ENCODE results near the gene MDFI. TPM values are rescaled to one million over a fixed set of nuclear protein-coding genes. Genes with fewer than 3 reads are reported as not detected.

Gene MDFI
- polyA plus RNA-seq, 1 donor, result 57.0 TPM

Other genes with a start within 250 kb of the MDFI start
- 20.8 TPM for gene FOXP4, start 92.1 kb upstream of the MDFI start, polyA plus RNA-seq (ENCODE audit: insufficient read length)
- 10.1 TPM for gene TFEB, start 97.1 kb downstream of the MDFI start, polyA plus RNA-seq (ENCODE audit: insufficient read length)
- gene PGC, start 108.9 kb downstream of the MDFI start, polyA plus RNA-seq (ENCODE audit: insufficient read length), result not detected
- gene FRS3, start 141.4 kb downstream of the MDFI start, polyA plus RNA-seq (ENCODE audit: insufficient read length), result 9.1 TPM
- 2.0 TPM for gene PRICKLE4, start 142.3 kb downstream of the MDFI start, polyA plus RNA-seq (ENCODE audit: insufficient read length)
- 128 TPM for gene TOMM6, start 149.2 kb downstream of the MDFI start, polyA plus RNA-seq (ENCODE audit: insufficient read length)